Mucosa of stomach (tissue), 1 donor: ENCODE results near the gene VMA21.
A peak's percentile ranks its signal among the peaks of the same experiment; 100 is the strongest.

Source experiments
- H3K27me3 ChIP-seq: one replicate; pipeline ENCODE4 v1.7.0; 2013; ENCODE audit warnings: mild to moderate bottlenecking, low read length; ENCODE audit not compliant: control insufficient read depth, insufficient read depth
- H3K36me3 ChIP-seq: one replicate; pipeline ENCODE4 v1.7.0; 2013; ENCODE audit warnings: low read length; ENCODE audit not compliant: control insufficient read depth, insufficient read depth
- H3K4me1 ChIP-seq: one replicate; pipeline ENCODE4 v1.7.0; 2013; ENCODE audit warnings: mild to moderate bottlenecking, low read length; ENCODE audit not compliant: control insufficient read depth, insufficient read depth
- H3K4me3 ChIP-seq: one replicate; pipeline ENCODE4 v1.7.0; 2013; ENCODE audit warnings: low read length
- H3K9ac ChIP-seq: one replicate; pipeline ENCODE4 v1.7.0; 2013; ENCODE audit warnings: mild to moderate bottlenecking, low read length, moderate library complexity
- H3K9me3 ChIP-seq: one replicate; pipeline ENCODE4 v1.7.0; 2013; ENCODE audit warnings: mild to moderate bottlenecking, low read length, moderate library complexity; ENCODE audit not compliant: control insufficient read depth
- donor health status: Pancreatic carcinoma.

VMA21 gene

DNA sequence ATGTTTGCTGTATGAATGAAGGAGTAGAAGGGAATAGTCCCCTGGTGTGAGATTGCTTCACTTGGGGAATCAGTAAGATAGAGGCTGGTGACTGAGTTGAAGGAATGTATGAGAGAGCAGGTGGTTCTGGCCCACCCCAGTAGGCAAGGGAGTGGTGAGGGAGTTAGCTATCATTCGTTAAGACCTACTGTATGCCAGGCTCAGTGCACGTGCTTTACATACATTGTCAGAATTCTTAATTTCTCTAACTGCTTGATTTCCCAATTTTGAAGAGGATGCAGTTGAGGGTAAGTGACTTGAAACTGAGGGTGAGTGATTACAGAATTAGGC, 700 bp downstream of the VMA21 start:
- Histone ChIP-seq H3K4me3 (peak overlapping the region; percentile 71), H3K4me1 (no peaks in the 10 kb centered on the region), H3K9ac (peak overlapping the region; percentile 76), H3K36me3 (no peaks in the 10 kb centered on the region), H3K27me3 (no peaks in the 10 kb centered on the region), H3K9me3 (no peaks in the 10 kb centered on the region)

DNA sequence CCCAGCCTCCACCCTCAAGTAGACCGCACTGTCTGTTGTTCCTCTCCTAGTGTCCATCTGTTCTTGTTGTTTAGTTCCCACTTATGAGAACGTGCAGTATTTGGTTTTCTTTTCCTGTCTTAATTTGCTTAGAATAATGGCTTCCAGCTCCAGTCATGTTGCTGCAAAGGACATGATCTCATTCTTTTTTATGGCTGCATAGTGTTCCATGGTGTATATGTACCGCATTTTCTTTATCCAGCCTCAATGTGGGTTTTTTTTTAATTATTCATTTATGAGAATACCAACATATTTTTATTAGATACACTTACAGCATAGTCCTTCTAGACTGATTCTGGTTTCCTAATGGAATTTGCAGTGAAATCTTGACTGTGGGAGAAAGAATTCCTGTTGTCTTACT, 1.3 kb downstream of the VMA21 start:
- H3K9ac ChIP-seq: no peak overlapping the region
- H3K27me3 ChIP-seq: no peaks in the 10 kb centered on the region
- H3K36me3 ChIP-seq: no peaks in the 10 kb centered on the region
- no peak overlapping the region for H3K4me3 ChIP-seq
- H3K9me3 ChIP-seq: no peaks in the 10 kb centered on the region
- no peaks in the 10 kb centered on the region for H3K4me1 ChIP-seq

- H3K9ac ChIP-seq: no peak overlapping the region
- no peaks in the 10 kb centered on the region for H3K36me3 ChIP-seq
- H3K4me1 ChIP-seq: no peaks in the 10 kb centered on the region
- H3K27me3 ChIP-seq: no peaks in the 10 kb centered on the region
- no peaks in the 10 kb centered on the region for H3K9me3 ChIP-seq
- H3K4me3 ChIP-seq: no peak overlapping the region
Measured at GRCh38 chrX:151402719-151403390, 5.8 kb downstream of the VMA21 start.

- Histone ChIP-seq H3K4me1 (no peaks in the 10 kb centered on the region), H3K4me3 (no peak overlapping the region)
Measured at GRCh38 chrX:151416579-151416978, 19.6 kb downstream of the VMA21 start.

DNA sequence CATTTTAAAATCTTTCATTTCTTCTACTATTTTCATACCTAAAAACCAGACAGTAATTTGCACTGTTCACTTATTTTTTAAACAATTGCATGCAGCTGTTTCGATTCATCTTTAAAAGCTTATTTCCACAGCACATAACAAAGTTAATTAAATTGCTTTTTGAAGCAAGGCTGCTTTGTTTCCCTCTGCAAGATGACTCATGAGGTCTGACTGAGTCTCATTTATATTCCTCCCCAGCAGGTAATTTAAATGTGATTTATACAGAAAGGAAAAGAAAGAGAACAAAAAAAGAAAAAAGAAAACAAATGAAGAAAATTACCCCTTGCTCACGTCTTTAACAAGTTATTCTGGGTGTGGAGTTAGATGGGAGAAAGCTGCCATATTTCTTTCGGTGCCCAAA, 22.8 kb downstream of the VMA21 start:
- Histone ChIP-seq H3K4me1 (no peaks in the 10 kb centered on the region), H3K9me3 (no peaks in the 10 kb centered on the region), H3K27me3 (no peaks in the 10 kb centered on the region), H3K4me3 (no peak overlapping the region), H3K36me3 (no peaks in the 10 kb centered on the region), H3K9ac (no peak overlapping the region)

More at GRCh38 chrX:151416579-151416978, 19.6 kb downstream of the VMA21 start:
- no peaks in the 10 kb centered on the region for H3K36me3 ChIP-seq
- no peaks in the 10 kb centered on the region for H3K9me3 ChIP-seq
- H3K9ac ChIP-seq: no peak overlapping the region
- H3K27me3 ChIP-seq: no peaks in the 10 kb centered on the region

DNA sequence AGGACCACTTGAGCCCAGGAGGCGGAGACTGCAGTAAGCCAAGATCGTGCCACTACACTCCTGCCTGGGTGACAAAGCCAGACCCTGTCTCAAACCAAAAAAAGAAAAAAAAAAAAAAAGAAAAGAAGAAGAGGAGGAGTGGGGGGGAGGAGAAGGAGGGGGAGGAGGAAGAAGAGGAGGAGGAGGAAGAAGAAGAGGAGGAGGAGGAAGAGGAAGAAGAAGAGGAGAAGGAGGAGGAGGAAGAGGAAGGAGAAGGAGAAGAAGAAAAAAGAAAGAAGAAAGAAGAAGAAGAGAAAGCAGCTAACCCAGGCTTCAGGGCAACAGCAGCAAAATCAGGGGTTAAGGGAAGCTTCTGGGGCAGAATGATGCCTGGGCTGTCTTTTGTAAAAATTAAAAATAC, 27.5 kb downstream of the VMA21 start:
- Histone ChIP-seq H3K27me3 (no peaks in the 10 kb centered on the region), H3K36me3 (no peaks in the 10 kb centered on the region), H3K9ac (no peak overlapping the region), H3K4me1 (no peaks in the 10 kb centered on the region), H3K4me3 (no peak overlapping the region), H3K9me3 (no peaks in the 10 kb centered on the region)

GRCh38 chrX:151448509-151448908, 51.5 kb downstream of the VMA21 start:
- H3K9me3 ChIP-seq: no peaks in the 10 kb centered on the region
- no peak overlapping the region for H3K4me3 ChIP-seq
- H3K36me3 ChIP-seq: no peaks in the 10 kb centered on the region
- H3K27me3 ChIP-seq: no peaks in the 10 kb centered on the region
- no peaks in the 10 kb centered on the region for H3K4me1 ChIP-seq
- no peak overlapping the region for H3K9ac ChIP-seq

DNA sequence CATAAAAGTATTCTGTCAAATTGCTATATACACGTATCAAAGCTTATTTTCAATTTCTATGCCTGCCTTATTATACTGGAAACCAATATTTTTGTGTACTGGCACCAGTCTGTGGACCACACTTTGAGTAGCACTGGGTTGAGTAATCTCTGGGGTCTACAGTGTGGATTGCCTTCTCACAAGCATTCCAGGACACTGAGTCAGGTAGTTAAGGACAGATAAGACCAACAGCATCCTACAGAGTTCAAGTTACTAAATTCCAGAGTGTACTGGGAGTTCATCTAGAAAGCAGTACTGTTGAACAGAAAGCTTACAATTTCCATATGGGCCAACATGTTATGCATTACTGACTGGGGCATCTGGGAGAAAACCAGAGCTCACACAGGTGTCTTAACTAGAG, 61.8 kb downstream of the VMA21 start:
- H3K4me3 ChIP-seq: no peak overlapping the region
- H3K27me3 ChIP-seq: no peaks in the 10 kb centered on the region
- no peaks in the 10 kb centered on the region for H3K36me3 ChIP-seq
- H3K9ac ChIP-seq: no peak overlapping the region
- no peaks in the 10 kb centered on the region for H3K9me3 ChIP-seq
- H3K4me1 ChIP-seq: no peaks in the 10 kb centered on the region
